Measurements from ENCODE around the gene LBH.

Gene LBH

GRCh38 chr2:30218338-30218713 lies 13.0 kb upstream of the LBH start:
- TF ChIP-seq ZBTB7A (IDR thresholded peaks at IDR 0.05; ENCODE audit: low read depth) = no peak
- no peak for TF ChIP-seq FOXM1 (IDR thresholded peaks at IDR 0.05; ENCODE audit: borderline replicate concordance, low read depth)
- TF ChIP-seq CREB1 (IDR thresholded peaks at IDR 0.05; ENCODE audit: low read depth) = no peak
- no peak for TF ChIP-seq CEBPB (IDR thresholded peaks at IDR 0.05)
- no peak for TF ChIP-seq REST (IDR thresholded peaks at IDR 0.05; ENCODE audit: low read depth)
- TF ChIP-seq TEAD4 (IDR thresholded peaks at IDR 0.05) = no peak
- no peak for TF ChIP-seq YY1 (IDR thresholded peaks at IDR 0.05; ENCODE audit: low read depth)
- no peak for TF ChIP-seq TAF1 (IDR thresholded peaks at IDR 0.05; ENCODE audit: low read depth)
- no peak for TF ChIP-seq RAD21 (IDR thresholded peaks at IDR 0.05; ENCODE audit: low read depth)
- no peak for TF ChIP-seq NFIC (IDR thresholded peaks at IDR 0.05)
- TF ChIP-seq, protein P1, sequence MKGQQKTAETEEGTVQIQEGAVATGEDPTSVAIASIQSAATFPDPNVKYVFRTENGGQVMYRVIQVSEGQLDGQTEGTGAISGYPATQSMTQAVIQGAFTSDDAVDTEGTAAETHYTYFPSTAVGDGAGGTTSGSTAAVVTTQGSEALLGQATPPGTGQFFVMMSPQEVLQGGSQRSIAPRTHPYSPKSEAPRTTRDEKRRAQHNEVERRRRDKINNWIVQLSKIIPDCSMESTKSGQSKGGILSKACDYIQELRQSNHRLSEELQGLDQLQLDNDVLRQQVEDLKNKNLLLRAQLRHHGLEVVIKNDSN (IDR thresholded peaks at IDR 0.05) = no peak
- TF ChIP-seq EGR1 (IDR thresholded peaks at IDR 0.05) = no peak
- no peak for TF ChIP-seq TCF12 (IDR thresholded peaks at IDR 0.05; ENCODE audit: low read depth)
- TF ChIP-seq EP300 (IDR thresholded peaks at IDR 0.05; ENCODE audit: borderline replicate concordance) = no peak
- TF ChIP-seq, protein P2, sequence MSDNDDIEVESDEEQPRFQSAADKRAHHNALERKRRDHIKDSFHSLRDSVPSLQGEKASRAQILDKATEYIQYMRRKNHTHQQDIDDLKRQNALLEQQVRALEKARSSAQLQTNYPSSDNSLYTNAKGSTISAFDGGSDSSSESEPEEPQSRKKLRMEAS (IDR thresholded peaks at IDR 0.05) = no peak

DNA sequence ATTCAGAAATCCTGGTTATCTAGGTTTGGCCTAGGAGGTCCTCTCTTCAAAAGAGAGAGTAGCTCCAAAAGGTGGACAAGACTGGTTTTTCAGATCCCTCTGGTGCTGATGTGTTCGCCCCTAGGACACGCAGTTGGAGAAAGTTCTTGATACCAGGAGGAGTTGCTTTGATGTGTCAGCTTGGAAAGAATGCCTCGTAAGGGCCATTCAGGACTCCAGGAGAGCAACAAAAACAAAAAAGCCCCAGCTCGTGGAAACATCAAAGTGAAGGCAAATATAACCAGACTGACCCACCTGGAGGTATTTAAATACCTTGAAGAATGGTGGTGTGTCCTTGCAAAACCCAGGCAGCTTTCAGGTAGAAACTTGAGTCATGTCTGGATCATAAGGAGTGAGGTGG lies 12.5 kb upstream of the LBH start:
- peak; percentile 50 for TF ChIP-seq TCF12 (IDR thresholded peaks at IDR 0.05; ENCODE audit: low read depth)
- TF ChIP-seq RAD21 (IDR thresholded peaks at IDR 0.05; ENCODE audit: low read depth) = no peak
- TF ChIP-seq, protein P1 (IDR thresholded peaks at IDR 0.05) = no peak
- TF ChIP-seq CREB1 (IDR thresholded peaks at IDR 0.05; ENCODE audit: low read depth) = no peak
- peak; percentile 33; the same call in 1 of the 2 replicates for TF ChIP-seq NFIC (IDR thresholded peaks at IDR 0.05)
- TF ChIP-seq, protein P2 (IDR thresholded peaks at IDR 0.05) = no peak
- TF ChIP-seq ZBTB7A (IDR thresholded peaks at IDR 0.05; ENCODE audit: low read depth) = no peak
- TF ChIP-seq TEAD4 (IDR thresholded peaks at IDR 0.05) = no peak
- TF ChIP-seq TAF1 (IDR thresholded peaks at IDR 0.05; ENCODE audit: low read depth) = no peak
- no peak for TF ChIP-seq CEBPB (IDR thresholded peaks at IDR 0.05)
- TF ChIP-seq REST (IDR thresholded peaks at IDR 0.05; ENCODE audit: low read depth) = no peak
- no peak for TF ChIP-seq FOXM1 (IDR thresholded peaks at IDR 0.05; ENCODE audit: borderline replicate concordance, low read depth)
- TF ChIP-seq EGR1 (IDR thresholded peaks at IDR 0.05) = no peak
- TF ChIP-seq YY1 (IDR thresholded peaks at IDR 0.05; ENCODE audit: low read depth) = no peak
- TF ChIP-seq EP300 (IDR thresholded peaks at IDR 0.05; ENCODE audit: borderline replicate concordance) = no peak; the same call in 1 of the 2 replicates

GRCh38 chr2:30219886-30220875 lies 11.2 kb upstream of the LBH start:
- no peak for TF ChIP-seq ZBTB7A (IDR thresholded peaks at IDR 0.05; ENCODE audit: low read depth)
- TF ChIP-seq EGR1 (IDR thresholded peaks at IDR 0.05) = no peak
- TF ChIP-seq REST (IDR thresholded peaks at IDR 0.05; ENCODE audit: low read depth) = no peak
- no peak for TF ChIP-seq FOXM1 (IDR thresholded peaks at IDR 0.05; ENCODE audit: borderline replicate concordance, low read depth)
- TF ChIP-seq TEAD4 (IDR thresholded peaks at IDR 0.05) = no peak
- no peak for TF ChIP-seq CREB1 (IDR thresholded peaks at IDR 0.05; ENCODE audit: low read depth)
- TF ChIP-seq, protein P2 (IDR thresholded peaks at IDR 0.05) = no peak
- TF ChIP-seq TAF1 (IDR thresholded peaks at IDR 0.05; ENCODE audit: low read depth) = no peak
- no peak for TF ChIP-seq NFIC (IDR thresholded peaks at IDR 0.05)

Data from Ishikawa (cell line).